ENCODE data around the gene COQ10A. TPM values are rescaled to one million over a fixed set of nuclear protein-coding genes. Genes with fewer than 3 reads are reported as not detected.

Gene COQ10A
- total RNA-seq, 1 experiment from 2014 or later = 26.1 TPM

DNA sequence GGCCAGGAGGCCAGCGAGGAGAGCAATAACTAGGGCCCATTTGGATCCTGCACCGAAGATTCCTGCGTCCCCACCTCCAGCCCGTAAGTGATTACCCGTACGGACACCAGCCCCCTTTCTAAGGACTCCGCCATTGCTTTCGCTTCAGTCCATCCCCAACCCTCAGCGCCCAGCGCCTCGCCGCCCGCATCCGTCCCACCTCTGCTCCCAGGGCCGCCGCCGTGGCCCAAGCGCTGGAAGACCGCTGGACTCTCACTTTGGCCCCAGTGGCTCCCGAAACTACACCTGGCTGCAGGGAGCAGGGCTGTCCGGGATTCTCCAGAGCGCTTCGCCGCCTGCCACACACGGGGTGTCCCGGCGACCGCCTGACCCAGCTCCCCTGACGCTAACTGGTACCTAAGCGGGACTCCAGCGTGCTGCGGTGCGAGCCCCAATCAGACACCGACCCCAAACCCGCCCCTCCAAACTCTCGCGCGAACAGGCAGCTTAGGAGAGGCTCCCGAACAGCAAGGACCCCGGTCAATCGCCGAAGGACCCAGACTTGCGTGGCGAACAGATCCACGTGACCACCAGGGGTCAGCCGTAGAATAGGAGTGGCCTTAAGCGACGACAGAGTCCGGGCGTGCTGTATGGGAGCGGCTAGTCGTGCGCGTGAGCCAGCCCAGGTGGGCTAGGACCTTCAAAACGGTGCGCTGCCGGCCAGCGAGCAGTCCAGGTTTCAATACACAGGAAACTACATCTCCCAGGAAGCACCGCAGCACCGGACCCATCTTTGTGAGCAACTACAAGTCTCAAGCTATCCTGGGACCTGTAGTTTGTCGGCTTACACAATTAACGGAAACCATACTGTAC lies 49.1 kb downstream of the COQ10A start, which contains the start of gene CNPY2:
Gene CNPY2 (minus strand): TSS at position 367 of the 852 bp plus-strand sequence. CDS start 771 bp downstream, outside the sequence.
- H2BK15ac ChIP-seq (ENCODE audit: low read depth, low read length) = no peak within 1 kb of the TSS
- Mint-ChIP-seq H3K4me3 (peak within 1 kb of the TSS; percentile 98), H3K27me3 (ENCODE audit: low read depth) (no peaks in the 10 kb centered on the region), H3K4me1 (peaks cover 5 to 11% of the 10 kb centered on the region in 2 experiments; a peak in 2 of 4 replicates), H3K36me3 (ENCODE audit: insufficient read depth in 1 of 3, low read depth in 3 of 3) (peaks cover 7 to 42% (median 26%) of the 10 kb centered on the region in 3 experiments; a peak in 6 of 7 replicates), H3K27ac (peak within 1 kb of the TSS; percentile 99), H3K9me3 (no peaks in the 10 kb centered on the region)
- H3K79me1 ChIP-seq (ENCODE audit: insufficient read depth, low read depth, low read length, poor library complexity, severe bottlenecking) = peaks cover 7% of the 10 kb centered on the region
- H4K91ac ChIP-seq (ENCODE audit: insufficient read length, low read depth, low read length) = peak within 1 kb of the TSS; percentile 29
- H2BK12ac ChIP-seq (ENCODE audit: insufficient read length, low read depth, low read length) = no peak within 1 kb of the TSS
- peak within 1 kb of the TSS; percentile 39; the same call in 1 of the 2 replicates for H3K4ac ChIP-seq (ENCODE audit: low read depth, low read length)
- no peak within 1 kb of the TSS for H2BK120ac ChIP-seq (ENCODE audit: low read depth, low read length, poor library complexity, severe bottlenecking)
- H3T11ph ChIP-seq (ENCODE audit: low read length) = no peak within 1 kb of the TSS
- no peak within 1 kb of the TSS for H2BK20ac ChIP-seq (ENCODE audit: low read depth, low read length, poor library complexity, severe bottlenecking)
- H3K14ac ChIP-seq (ENCODE audit: insufficient read depth, low read length) = peak within 1 kb of the TSS; percentile 84
- H2AFZ ChIP-seq (ENCODE audit: low read length) = no peak within 1 kb of the TSS
- H3K18ac ChIP-seq (ENCODE audit: insufficient read length, low read depth, low read length) = peak within 1 kb of the TSS; percentile 70
- H3K27ac ChIP-seq (ENCODE audit: insufficient read length, low read depth, low read length) = peak within 1 kb of the TSS; percentile 38
- peaks cover 6% of the 10 kb centered on the region for H3K23me2 ChIP-seq (ENCODE audit: insufficient read length, low read depth, low read length, poor library complexity, severe bottlenecking)
- peak within 1 kb of the TSS; percentile 89 for H3K4me2 ChIP-seq (ENCODE audit: insufficient read depth, insufficient read length, low read length)
- no peak within 1 kb of the TSS for H3K56ac ChIP-seq (ENCODE audit: insufficient read length, low read depth, low read length)
- DNase-seq = peak; percentile 100
- peak within 1 kb of the TSS; percentile 48 for H2BK5ac ChIP-seq (ENCODE audit: insufficient read length, low read length)
- TF ChIP-seq, protein P1, sequence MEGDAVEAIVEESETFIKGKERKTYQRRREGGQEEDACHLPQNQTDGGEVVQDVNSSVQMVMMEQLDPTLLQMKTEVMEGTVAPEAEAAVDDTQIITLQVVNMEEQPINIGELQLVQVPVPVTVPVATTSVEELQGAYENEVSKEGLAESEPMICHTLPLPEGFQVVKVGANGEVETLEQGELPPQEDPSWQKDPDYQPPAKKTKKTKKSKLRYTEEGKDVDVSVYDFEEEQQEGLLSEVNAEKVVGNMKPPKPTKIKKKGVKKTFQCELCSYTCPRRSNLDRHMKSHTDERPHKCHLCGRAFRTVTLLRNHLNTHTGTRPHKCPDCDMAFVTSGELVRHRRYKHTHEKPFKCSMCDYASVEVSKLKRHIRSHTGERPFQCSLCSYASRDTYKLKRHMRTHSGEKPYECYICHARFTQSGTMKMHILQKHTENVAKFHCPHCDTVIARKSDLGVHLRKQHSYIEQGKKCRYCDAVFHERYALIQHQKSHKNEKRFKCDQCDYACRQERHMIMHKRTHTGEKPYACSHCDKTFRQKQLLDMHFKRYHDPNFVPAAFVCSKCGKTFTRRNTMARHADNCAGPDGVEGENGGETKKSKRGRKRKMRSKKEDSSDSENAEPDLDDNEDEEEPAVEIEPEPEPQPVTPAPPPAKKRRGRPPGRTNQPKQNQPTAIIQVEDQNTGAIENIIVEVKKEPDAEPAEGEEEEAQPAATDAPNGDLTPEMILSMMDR (conservative IDR thresholded peaks at IDR 0.05) = peak; percentile 38; the same call in 2 of the 3 replicates
- no peaks in the 10 kb centered on the region for H4K20me1 ChIP-seq (ENCODE audit: control insufficient read depth, insufficient read depth, insufficient read length)
- peaks cover 7% of the 10 kb centered on the region; the same call in 1 of the 2 replicates for H3K79me2 ChIP-seq (ENCODE audit: insufficient read depth, low read length)
- no peaks in the 10 kb centered on the region for H3K27me3 ChIP-seq (ENCODE audit: insufficient read depth, low read length)
- peak within 1 kb of the TSS; percentile 96 for H3K9ac ChIP-seq (ENCODE audit: extremely low read depth, insufficient read length, low read length)
- H4K8ac ChIP-seq (replicated peaks; ENCODE audit: insufficient read length, low read depth, low read length) = peak within 1 kb of the TSS; percentile 67
- no CpG with 5 or more reads among the region's 62 CpGs for WGBS (ENCODE audit: extremely low coverage, insufficient read length, low lambda C conversion rate)
- H4K5ac ChIP-seq (ENCODE audit: insufficient read length, low read depth, low read length) = peak within 1 kb of the TSS; percentile 73
- H3K23ac ChIP-seq (ENCODE audit: insufficient read length, low read depth, low read length) = no peak within 1 kb of the TSS
- H3K9me3 ChIP-seq (ENCODE audit: control insufficient read depth, low read depth, low read length) = no peaks in the 10 kb centered on the region
- H2AK5ac ChIP-seq (ENCODE audit: insufficient read length, low read length) = no peak within 1 kb of the TSS
- no peaks in the 10 kb centered on the region for H3K4me1 ChIP-seq (ENCODE audit: insufficient read depth, low read length)
